K562 (cell line): ENCODE results near the gene ACAT2. TPM values are rescaled to one million over a fixed set of nuclear protein-coding genes. Genes with fewer than 3 reads are reported as not detected.

Source experiments
- BDP1 ChIP-seq: IDR thresholded peaks from 3 replicates; pipeline ENCODE4 v1.6.1; 2011; ENCODE audit not compliant: insufficient read length, insufficient read depth
- BRF1 ChIP-seq: IDR thresholded peaks from 3 replicates; pipeline ENCODE4 v1.6.1; 2011; ENCODE audit warnings: borderline replicate concordance, mild to moderate bottlenecking; ENCODE audit not compliant: insufficient read length; ENCODE audit errors: extremely low read depth
- DDX20 ChIP-seq: fragments of 450-650 bp; IDR thresholded peaks from 2 replicates; pipeline ENCODE4 v1.6.1; 2016; ENCODE audit warnings: missing genetic modification characterization, low read depth, mild to moderate bottlenecking, missing compliant biosample characterization, moderate library complexity
- KLF16 ChIP-seq: IDR thresholded peaks from 2 replicates; pipeline ENCODE4 v1.6.1; 2016; ENCODE audit warnings: antibody characterized with exemption
- RERE ChIP-seq: sonication (generic); formaldehyde crosslinking; IDR thresholded peaks from 2 replicates; pipeline ENCODE4 v1.8.0; 2023; ENCODE audit warnings: missing genetic modification reagents, mild to moderate bottlenecking, borderline replicate concordance
- STAG1 ChIP-seq: sonication (generic); formaldehyde crosslinking; IDR thresholded peaks from 2 replicates; pipeline ENCODE4 v1.5.0; 2020; ENCODE audit warnings: missing genetic modification reagents, borderline replicate concordance
- TRIM24 ChIP-seq, 2 experiments: fragments of 450-650 bp; IDR thresholded peaks; 2 replicates each; pipeline ENCODE4 v1.6.1; 2016
- TRIM28 ChIP-seq: fragments of 450-650 bp; IDR thresholded peaks from 2 replicates; pipeline ENCODE4 v1.6.1; 2017
- ZNF407 ChIP-seq: fragments of 450-650 bp; IDR thresholded peaks from 2 replicates; pipeline ENCODE4 v1.6.1; 2016; ENCODE audit warnings: low read depth
- ZNF830 ChIP-seq: fragments of 250-450 bp; sonication (Bioruptor Pico); IDR thresholded peaks from 2 replicates; pipeline ENCODE4 v1.5.0; 2021; ENCODE audit warnings: mild to moderate bottlenecking
- polyA plus RNA-seq, 8 experiments: library from polyadenylated mRNA; depleted of rRNA in 4 of 8; stranded (reverse) in 5 of 8; unstranded in 3 of 8; fragments of >200 nt; fragmentation: Nextera tagmentation in 2 of 8; fragmentation: Illumina TruSeq in 1 of 8; extraction: Ambion mirVana in 2 of 8; extraction: Trizol in 1 of 8; gene quantifications; 2 replicates each; pipeline versions ENCODE4 v1.2.1 to v1.2.3, GENCODE V29; 2011 to 2014; ENCODE audit warnings: inconsistent platforms in 1 of 8, missing spikeins in 1 of 8
- total RNA-seq, 7 experiments: library from RNA; depleted of rRNA in 6 of 7; stranded (reverse); fragments of >200 nt in 6 of 7; fragmentation: Illumina TruSeq in 2 of 7; extraction: Trizol in 2 of 7; gene quantifications; 2 replicates each; pipeline versions ENCODE4 v1.2.1 to v1.2.3, GENCODE V29; 2011 to 2021; ENCODE audit warnings: low replicate concordance in 1 of 7
- TF ChIP-seq, protein P1 (sequence below): sonication (generic); formaldehyde crosslinking; IDR thresholded peaks from 2 replicates; pipeline ENCODE4 v1.8.0; 2022; ENCODE audit warnings: mild to moderate bottlenecking, low read depth, missing genetic modification reagents

ACAT2 gene
- total and polyA plus RNA-seq, 9 of the 15 experiments (the other 6 are each of a cell fraction or from before 2014, with no cell fraction given): 63.0 to 309 (median 144) TPM

GRCh38 chr6:159726918-159727716, 34.7 kb upstream of the ACAT2 start, which contains the start of gene WTAP (continued):
- TF ChIP-seq KLF16 (peak; percentile 26; the same call in 1 of the 2 replicates), BDP1 (no peak), TRIM24 (IDR thresholded peaks at IDR 0.05) (no peak; a peak in 2 of 4 replicates), STAG1 (CRISPR knock-in tag) (no peak), BRF1 (no peak), DDX20 (tag) (no peak), RERE (CRISPR knock-in tag) (no peak), ZNF407 (no peak), ZNF830 (0 out of 2 replicates have a peak, but pooled peaks have one; percentile 64), TRIM28 (no peak; the same call in none of the 2 replicates)
- TF ChIP-seq, protein P1, sequence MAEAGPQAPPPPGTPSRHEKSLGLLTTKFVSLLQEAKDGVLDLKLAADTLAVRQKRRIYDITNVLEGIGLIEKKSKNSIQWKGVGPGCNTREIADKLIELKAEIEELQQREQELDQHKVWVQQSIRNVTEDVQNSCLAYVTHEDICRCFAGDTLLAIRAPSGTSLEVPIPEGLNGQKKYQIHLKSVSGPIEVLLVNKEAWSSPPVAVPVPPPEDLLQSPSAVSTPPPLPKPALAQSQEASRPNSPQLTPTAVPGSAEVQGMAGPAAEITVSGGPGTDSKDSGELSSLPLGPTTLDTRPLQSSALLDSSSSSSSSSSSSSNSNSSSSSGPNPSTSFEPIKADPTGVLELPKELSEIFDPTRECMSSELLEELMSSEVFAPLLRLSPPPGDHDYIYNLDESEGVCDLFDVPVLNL: peak; percentile 84
